OCI-LY1 (cell line): ENCODE results near the gene LRTM2.

ENCODE experiments used
- H2AFZ ChIP-seq: fragments of 200-600 bp; sonication (generic), shearing (Covaris generic); 2 replicates; pipeline ENCODE4 v1.6.0; 2014; ENCODE audit warnings: antibody characterized with exemption, mild to moderate bottlenecking, low read length
- H3F3A ChIP-seq: fragments of 200-600 bp; sonication (generic), shearing (Covaris generic); 2 replicates; pipeline ENCODE4 v1.6.0; 2014; ENCODE audit warnings: mild to moderate bottlenecking, antibody characterized with exemption, low read length, moderate library complexity; ENCODE audit not compliant: insufficient read depth
- H3K27ac ChIP-seq: fragments of 200-600 bp; sonication (generic); 2 replicates; pipeline ENCODE4 v1.5.1; 2014; ENCODE audit warnings: low read length, mixed run types, mild to moderate bottlenecking, low read depth; ENCODE audit not compliant: poor library complexity, severe bottlenecking
- H3K27me3 ChIP-seq: fragments of 200-600 bp; sonication (generic); 2 replicates; pipeline ENCODE4 v1.6.0; 2014; ENCODE audit warnings: antibody characterized with exemption, mild to moderate bottlenecking, low read length, moderate library complexity; ENCODE audit not compliant: insufficient read depth
- H3K36me3 ChIP-seq: fragments of 200-600 bp; sonication (generic); 2 replicates; pipeline ENCODE4 v1.6.1; 2014; ENCODE audit warnings: mild to moderate bottlenecking, antibody characterized with exemption, low read length, moderate library complexity, mixed read lengths; ENCODE audit not compliant: insufficient read depth
- H3K4me1 ChIP-seq: fragments of 200-600 bp; sonication (generic); 2 replicates; pipeline ENCODE4 v1.5.1; 2014; ENCODE audit warnings: mild to moderate bottlenecking, low read length, moderate library complexity; ENCODE audit not compliant: insufficient read depth, severe bottlenecking
- H3K4me2 ChIP-seq: fragments of 200-600 bp; sonication (generic), shearing (Covaris generic); 2 replicates; pipeline ENCODE4 v1.6.1; 2014; ENCODE audit warnings: low read length
- H3K4me3 ChIP-seq: fragments of 200-600 bp; sonication (generic); 2 replicates; pipeline ENCODE4 v1.5.1; 2014; ENCODE audit warnings: low read length, low read depth, mild to moderate bottlenecking, mixed read lengths; ENCODE audit not compliant: poor library complexity, severe bottlenecking
- H3K79me2 ChIP-seq: fragments of 200-600 bp; shearing (Covaris generic); 2 replicates; pipeline ENCODE4 v1.6.1; 2016; ENCODE audit warnings: mixed run types, low read length, mixed read lengths; ENCODE audit not compliant: insufficient read depth
- H3K9ac ChIP-seq: fragments of 200-600 bp; sonication (generic), shearing (Covaris generic); 2 replicates; pipeline ENCODE4 v1.6.1; 2014; ENCODE audit warnings: mild to moderate bottlenecking, low read length, mixed read lengths
- H3K9me2 ChIP-seq: fragments of 200-600 bp; sonication (generic), shearing (Covaris generic); 2 replicates; pipeline ENCODE4 v1.6.1; 2014; ENCODE audit warnings: low read depth, mild to moderate bottlenecking, low read length, mixed read lengths
- H3K9me3 ChIP-seq: fragments of 200-600 bp; shearing (Covaris generic); 2 replicates; pipeline ENCODE4 v1.6.1; 2014; ENCODE audit warnings: low read length, mixed read lengths
- H4K20me1 ChIP-seq: fragments of 200-600 bp; sonication (generic), shearing (Covaris generic); 2 replicates; pipeline ENCODE4 v1.6.0; 2016; ENCODE audit warnings: mild to moderate bottlenecking, low read length; ENCODE audit not compliant: insufficient read depth
- CTCF ChIP-seq: fragments of 200-600 bp; sonication (generic), shearing (Covaris generic); IDR thresholded peaks from 2 replicates; pipeline ENCODE4 v1.5.1; 2017; ENCODE audit warnings: mild to moderate bottlenecking, antibody characterized with exemption, low read length, moderate library complexity, mixed read lengths
- EZH2 ChIP-seq: fragments of 200-600 bp; sonication (generic), shearing (Covaris generic); IDR thresholded peaks from 2 replicates; pipeline ENCODE4 v1.8.0; 2017; ENCODE audit warnings: borderline replicate concordance, mixed run types, mild to moderate bottlenecking, antibody characterized with exemption, low read length, moderate library complexity, mixed read lengths

The LRTM2 gene

GRCh38 chr12:1810931-1811280 lies 9.5 kb upstream of the LRTM2 start:
- no peak overlapping the region for H3K9ac ChIP-seq
- H3K36me3 ChIP-seq, result no peaks in the 10 kb centered on the region
- peaks cover 4% of the 10 kb centered on the region for H3K4me1 ChIP-seq
- H3F3A ChIP-seq, result no peaks in the 10 kb centered on the region
- H4K20me1 ChIP-seq, result no peaks in the 10 kb centered on the region
- H3K9me2 ChIP-seq, result no peaks in the 10 kb centered on the region
- H3K79me2 ChIP-seq, result no peaks in the 10 kb centered on the region
- H3K4me2 ChIP-seq, result no peak overlapping the region
- no peak overlapping the region for H3K4me3 ChIP-seq
- no peak overlapping the region for H2AFZ ChIP-seq
- no peak for TF ChIP-seq EZH2
- no peak for TF ChIP-seq CTCF
- H3K9me3 ChIP-seq, result no peaks in the 10 kb centered on the region
- no peak overlapping the region for H3K27ac ChIP-seq
- 0 out of 2 replicates have a peak, but pooled peaks cover 7% of the 10 kb centered on the region for H3K27me3 ChIP-seq

GRCh38 chr12:1811281-1811947 lies 9.0 kb upstream of the LRTM2 start:
- H3K9ac ChIP-seq, result no peak overlapping the region
- no peak overlapping the region for H3K4me2 ChIP-seq
- H3K9me3 ChIP-seq, result no peaks in the 10 kb centered on the region

GRCh38 chr12:1811948-1812291 lies 8.4 kb upstream of the LRTM2 start:
- H4K20me1 ChIP-seq, result no peaks in the 10 kb centered on the region
- no peak overlapping the region for H3K9ac ChIP-seq
- no peaks in the 10 kb centered on the region for H3K9me2 ChIP-seq
- no peak overlapping the region for H3K4me2 ChIP-seq
- H3K36me3 ChIP-seq, result no peaks in the 10 kb centered on the region
- no peaks in the 10 kb centered on the region for H3F3A ChIP-seq
- peaks cover 16% of the 10 kb centered on the region; the same call in 1 of the 2 replicates for H3K27me3 ChIP-seq
- TF ChIP-seq CTCF, result no peak
- TF ChIP-seq EZH2, result no peak
- H3K4me3 ChIP-seq, result no peak overlapping the region
- no peak overlapping the region for H3K27ac ChIP-seq
- H3K9me3 ChIP-seq, result no peaks in the 10 kb centered on the region
- peaks cover 4% of the 10 kb centered on the region for H3K4me1 ChIP-seq
- H2AFZ ChIP-seq, result no peak overlapping the region
- H3K79me2 ChIP-seq, result no peaks in the 10 kb centered on the region

More at GRCh38 chr12:1811281-1811947, 9.0 kb upstream of the LRTM2 start:
- Histone ChIP-seq H3K4me1 (peaks cover 4% of the 10 kb centered on the region), H4K20me1 (no peaks in the 10 kb centered on the region), H3K36me3 (no peaks in the 10 kb centered on the region), H3K4me3 (no peak overlapping the region), H3K79me2 (no peaks in the 10 kb centered on the region), H3K27ac (no peak overlapping the region), H3K9me2 (no peaks in the 10 kb centered on the region), H3F3A (no peaks in the 10 kb centered on the region), H2AFZ (no peak overlapping the region), H3K27me3 (peaks cover 11% of the 10 kb centered on the region; the same call in 1 of the 2 replicates)
- TF ChIP-seq CTCF (no peak), EZH2 (no peak)
